ENCODE data around the gene UGT2A2.

The UGT2A2 gene

DNA sequence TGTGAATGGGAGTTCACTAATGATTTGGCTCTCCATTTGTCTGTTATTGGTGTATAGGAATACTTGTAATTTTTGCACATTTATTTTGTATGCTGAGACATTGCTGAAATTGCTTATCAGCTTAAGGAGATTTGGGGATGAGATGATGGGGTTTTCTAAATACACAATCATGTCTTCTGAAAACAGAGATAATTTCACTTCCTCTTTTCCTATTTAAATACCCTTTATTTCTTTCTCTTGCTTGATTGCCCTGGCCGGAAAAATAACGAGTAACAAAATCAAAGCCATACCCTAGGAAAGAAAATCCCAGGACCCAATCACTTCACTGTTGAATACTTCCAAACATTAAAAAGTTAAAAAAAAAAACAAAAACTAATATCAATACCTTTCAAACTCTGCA, 76.0 kb downstream of the UGT2A2 start:
- H3K27ac ChIP-seq, result no peak overlapping the region
- DNase-seq, result no peak

DNA sequence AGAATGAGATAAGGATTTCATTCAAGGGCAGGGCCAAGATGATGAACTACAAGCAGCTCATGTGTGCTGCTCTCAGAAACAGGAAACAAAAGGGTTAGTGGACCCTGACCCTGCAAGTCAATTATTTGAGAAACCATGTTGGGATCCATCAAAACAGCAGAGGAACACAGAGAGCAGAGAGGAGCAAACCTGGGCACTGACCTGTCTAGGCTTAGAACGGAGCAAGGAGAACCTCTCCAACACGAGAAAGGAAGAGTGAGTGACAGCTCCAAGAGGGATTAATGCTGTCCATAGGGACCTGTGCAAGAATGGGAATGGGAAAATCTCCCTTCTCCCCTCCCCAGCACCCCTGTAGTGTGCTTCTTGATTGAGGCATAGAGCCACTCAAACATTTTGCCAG, 89.8 kb downstream of the UGT2A2 start:
- H3K27ac ChIP-seq, result no peak overlapping the region
- in situ Hi-C loops (cut with HindIII; ENCODE audit: low pct_ligation_motif_present, low sequenced_read_pairs), result no loop called here
- no peaks in the 10 kb centered on the region for H3K27me3 ChIP-seq (replicated peaks)
- H3K36me3 ChIP-seq (replicated peaks), result no peaks in the 10 kb centered on the region
- no peak for DNase-seq
- H3K4me3 ChIP-seq (ENCODE audit: low read depth, low read length), result no peak overlapping the region
- TF ChIP-seq, protein P1, sequence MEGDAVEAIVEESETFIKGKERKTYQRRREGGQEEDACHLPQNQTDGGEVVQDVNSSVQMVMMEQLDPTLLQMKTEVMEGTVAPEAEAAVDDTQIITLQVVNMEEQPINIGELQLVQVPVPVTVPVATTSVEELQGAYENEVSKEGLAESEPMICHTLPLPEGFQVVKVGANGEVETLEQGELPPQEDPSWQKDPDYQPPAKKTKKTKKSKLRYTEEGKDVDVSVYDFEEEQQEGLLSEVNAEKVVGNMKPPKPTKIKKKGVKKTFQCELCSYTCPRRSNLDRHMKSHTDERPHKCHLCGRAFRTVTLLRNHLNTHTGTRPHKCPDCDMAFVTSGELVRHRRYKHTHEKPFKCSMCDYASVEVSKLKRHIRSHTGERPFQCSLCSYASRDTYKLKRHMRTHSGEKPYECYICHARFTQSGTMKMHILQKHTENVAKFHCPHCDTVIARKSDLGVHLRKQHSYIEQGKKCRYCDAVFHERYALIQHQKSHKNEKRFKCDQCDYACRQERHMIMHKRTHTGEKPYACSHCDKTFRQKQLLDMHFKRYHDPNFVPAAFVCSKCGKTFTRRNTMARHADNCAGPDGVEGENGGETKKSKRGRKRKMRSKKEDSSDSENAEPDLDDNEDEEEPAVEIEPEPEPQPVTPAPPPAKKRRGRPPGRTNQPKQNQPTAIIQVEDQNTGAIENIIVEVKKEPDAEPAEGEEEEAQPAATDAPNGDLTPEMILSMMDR (IDR thresholded peaks at IDR 0.05; ENCODE audit: low read depth, low read length, missing control alignments), result no peak

More for the DNA sequence above, 76.0 kb downstream of the UGT2A2 start:
- no peaks in the 10 kb centered on the region for H3K27me3 ChIP-seq (replicated peaks)
- in situ Hi-C loops (cut with HindIII; ENCODE audit: low pct_ligation_motif_present, low sequenced_read_pairs), result no loop called here
- H3K36me3 ChIP-seq (replicated peaks), result no peaks in the 10 kb centered on the region
- TF ChIP-seq, protein P1 (IDR thresholded peaks at IDR 0.05; ENCODE audit: low read depth, low read length, missing control alignments), result no peak
- H3K4me3 ChIP-seq (ENCODE audit: low read depth, low read length), result no peak overlapping the region

DNA sequence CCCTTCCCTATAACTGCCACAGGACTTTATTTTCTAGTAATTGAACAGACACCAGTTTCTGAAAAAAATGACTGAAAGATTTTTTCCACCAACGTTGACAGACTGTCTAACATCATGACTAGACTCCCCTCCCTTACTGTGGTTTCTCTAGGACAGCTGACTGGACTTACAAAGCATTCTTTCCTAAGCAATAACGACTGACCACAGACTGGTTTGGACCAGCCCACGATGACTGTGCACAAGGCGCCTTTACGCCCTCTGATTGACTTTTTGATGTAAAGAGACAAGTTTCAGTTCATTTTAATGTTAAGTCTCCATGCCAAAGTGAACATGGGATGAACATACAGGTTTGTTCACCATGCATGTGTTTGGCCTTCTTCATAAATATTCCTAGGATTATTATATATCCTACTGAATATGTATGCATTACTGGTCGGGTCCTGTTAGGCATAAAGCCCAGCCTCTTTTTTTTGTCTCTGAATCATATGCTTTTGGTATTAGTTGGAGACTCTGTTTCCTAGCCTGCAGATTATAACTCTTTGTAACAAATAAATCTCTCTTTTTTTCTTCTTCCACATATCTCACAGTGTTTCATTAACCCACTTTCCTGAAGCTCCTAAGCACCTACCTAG, 93.2 kb downstream of the UGT2A2 start:
- Histone ChIP-seq H3K36me3 (replicated peaks) (no peaks in the 10 kb centered on the region), H3K4me3 (ENCODE audit: low read depth, low read length) (no peak overlapping the region), H3K27me3 (replicated peaks) (no peaks in the 10 kb centered on the region), H3K27ac (no peak overlapping the region)
- TF ChIP-seq, protein P1 (IDR thresholded peaks at IDR 0.05; ENCODE audit: low read depth, low read length, missing control alignments), result no peak
- in situ Hi-C loops (cut with HindIII; ENCODE audit: low pct_ligation_motif_present, low sequenced_read_pairs), result no loop called here
- peak; percentile 5 for DNase-seq
